ENCODE results near the gene SP1. TPM values are rescaled to one million over a fixed set of nuclear protein-coding genes. Genes with fewer than 3 reads are reported as not detected.

Gene SP1
- total RNA-seq, 4 donors from 2014 or later = 68.0 to 80.5 (median 74.0) TPM

DNA sequence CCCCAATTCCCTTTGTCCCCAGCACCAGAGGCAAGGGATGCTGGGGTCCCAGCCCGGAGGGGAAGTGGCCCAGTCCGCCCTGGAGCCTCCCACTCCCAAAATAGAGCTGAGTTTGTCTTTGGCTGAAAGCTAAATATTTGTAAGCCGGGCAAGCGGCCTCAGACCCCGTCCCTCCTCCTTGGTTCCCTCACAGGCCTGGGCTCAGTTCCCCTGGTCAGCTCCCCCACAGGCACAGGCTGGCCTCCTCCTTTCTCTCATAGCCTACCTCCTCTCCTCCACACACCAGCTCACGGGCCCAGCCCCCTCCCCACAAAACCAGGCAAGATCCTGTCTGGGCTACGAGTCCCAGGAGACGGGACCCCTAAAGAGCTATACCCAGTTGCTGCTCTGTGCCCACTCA lies 45.2 kb upstream of the SP1 start:
- TF ChIP-seq POLR2AphosphoS5 (IDR thresholded peaks at IDR 0.05) (no peak), POLR2A (IDR thresholded peaks at IDR 0.05) (no peak)
- TF ChIP-seq, protein P1, sequence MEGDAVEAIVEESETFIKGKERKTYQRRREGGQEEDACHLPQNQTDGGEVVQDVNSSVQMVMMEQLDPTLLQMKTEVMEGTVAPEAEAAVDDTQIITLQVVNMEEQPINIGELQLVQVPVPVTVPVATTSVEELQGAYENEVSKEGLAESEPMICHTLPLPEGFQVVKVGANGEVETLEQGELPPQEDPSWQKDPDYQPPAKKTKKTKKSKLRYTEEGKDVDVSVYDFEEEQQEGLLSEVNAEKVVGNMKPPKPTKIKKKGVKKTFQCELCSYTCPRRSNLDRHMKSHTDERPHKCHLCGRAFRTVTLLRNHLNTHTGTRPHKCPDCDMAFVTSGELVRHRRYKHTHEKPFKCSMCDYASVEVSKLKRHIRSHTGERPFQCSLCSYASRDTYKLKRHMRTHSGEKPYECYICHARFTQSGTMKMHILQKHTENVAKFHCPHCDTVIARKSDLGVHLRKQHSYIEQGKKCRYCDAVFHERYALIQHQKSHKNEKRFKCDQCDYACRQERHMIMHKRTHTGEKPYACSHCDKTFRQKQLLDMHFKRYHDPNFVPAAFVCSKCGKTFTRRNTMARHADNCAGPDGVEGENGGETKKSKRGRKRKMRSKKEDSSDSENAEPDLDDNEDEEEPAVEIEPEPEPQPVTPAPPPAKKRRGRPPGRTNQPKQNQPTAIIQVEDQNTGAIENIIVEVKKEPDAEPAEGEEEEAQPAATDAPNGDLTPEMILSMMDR (IDR thresholded peaks at IDR 0.05) = no peak

DNA sequence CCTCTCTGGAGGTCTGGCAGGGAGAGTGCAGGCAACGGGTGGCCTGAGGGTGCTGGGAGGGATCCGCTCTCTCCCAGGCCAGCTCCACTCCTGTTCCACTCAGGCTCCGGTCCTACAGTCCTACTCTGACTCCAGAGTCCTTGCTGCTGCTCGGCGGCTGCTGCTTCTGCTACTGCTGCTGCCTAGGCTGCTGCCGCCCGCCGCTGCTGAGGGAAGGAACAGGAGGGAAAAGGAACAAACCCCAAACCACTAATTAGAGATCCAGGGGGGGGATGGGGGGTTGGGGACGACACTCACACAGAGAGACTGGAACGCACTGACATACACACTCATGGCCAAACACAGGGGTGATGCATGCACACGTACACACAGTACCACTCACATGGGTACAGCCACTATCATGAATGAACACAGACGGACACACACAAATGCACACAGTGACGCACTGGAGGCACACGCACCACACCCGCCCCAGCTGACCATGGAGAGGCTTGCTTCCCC lies 43.7 kb upstream of the SP1 start, which contains the start of gene SP7:
TSS of gene SP7 (minus strand) at position 174 of the 501 bp plus-strand sequence. CDS start 708 bp downstream, outside the sequence.
- Histone ChIP-seq H3K36me3 (no peaks in the 10 kb centered on the region), H3K4me3 (no peak within 1 kb of the TSS), H3K27ac (no peak within 1 kb of the TSS), H3K4me1 (no peaks in the 10 kb centered on the region), H3K9me3 (no peaks in the 10 kb centered on the region), H3K27me3 (peaks cover 76% of the 10 kb centered on the region)
- 20 to 37% methylated on average over 1 to 2 of the region's 15 CpGs for WGBS, 2 donors (ENCODE audit: low coverage in 1 of 2)
- ATAC-seq = no peak
- TF ChIP-seq EP300 (IDR thresholded peaks at IDR 0.05) (no peak), POLR2AphosphoS5 (IDR thresholded peaks at IDR 0.05) (no peak), POLR2A (IDR thresholded peaks at IDR 0.05) (no peak)
- TF ChIP-seq, protein P1 (IDR thresholded peaks at IDR 0.05) = no peak

More for the DNA sequence above, 45.2 kb upstream of the SP1 start:
- H3K4me1 ChIP-seq = no peaks in the 10 kb centered on the region
- no peak for ATAC-seq
- peaks cover 85% of the 10 kb centered on the region for H3K27me3 ChIP-seq
- 83 to 87% methylated on average over 5 of the region's 8 CpGs for WGBS, 2 donors (ENCODE audit: low coverage in 1 of 2)
- no peaks in the 10 kb centered on the region for H3K9me3 ChIP-seq
- H3K4me3 ChIP-seq = no peak overlapping the region
- H3K36me3 ChIP-seq = no peaks in the 10 kb centered on the region
- H3K27ac ChIP-seq = no peak overlapping the region

DNA sequence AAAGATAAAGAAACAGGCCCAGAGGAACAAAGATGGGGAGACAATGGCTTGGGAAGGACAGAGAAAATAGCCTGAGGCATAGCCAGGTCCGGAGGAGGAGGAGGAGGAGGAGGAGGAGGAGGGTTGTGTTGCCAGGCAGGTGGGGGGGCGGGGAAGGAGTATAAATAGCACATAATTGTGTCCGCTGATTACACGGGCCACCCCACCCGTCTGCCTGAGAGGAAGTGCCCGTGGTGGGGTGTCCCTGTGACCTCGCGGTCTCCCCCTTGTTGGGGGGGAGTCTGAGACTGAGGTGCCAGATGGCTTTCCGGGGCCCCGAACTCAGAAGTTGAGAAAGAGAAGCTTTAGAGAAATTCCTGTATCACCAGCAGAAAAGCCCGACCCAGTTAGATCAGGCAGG lies 42.0 kb upstream of the SP1 start:
- no peaks in the 10 kb centered on the region for H3K4me1 ChIP-seq
- ATAC-seq = no peak
- H3K27ac ChIP-seq = no peak overlapping the region
- H3K9me3 ChIP-seq = no peaks in the 10 kb centered on the region
- no peaks in the 10 kb centered on the region for H3K36me3 ChIP-seq
- no peak overlapping the region for H3K4me3 ChIP-seq
- TF ChIP-seq POLR2A (IDR thresholded peaks at IDR 0.05) (no peak), EP300 (IDR thresholded peaks at IDR 0.05) (no peak), POLR2AphosphoS5 (IDR thresholded peaks at IDR 0.05) (no peak)
- TF ChIP-seq, protein P1 (IDR thresholded peaks at IDR 0.05) = no peak
- peaks cover 61% of the 10 kb centered on the region for H3K27me3 ChIP-seq
- 0 to 31% methylated on average over 1 to 10 of the region's 11 CpGs for WGBS, 2 donors (ENCODE audit: low coverage in 1 of 2)

DNA sequence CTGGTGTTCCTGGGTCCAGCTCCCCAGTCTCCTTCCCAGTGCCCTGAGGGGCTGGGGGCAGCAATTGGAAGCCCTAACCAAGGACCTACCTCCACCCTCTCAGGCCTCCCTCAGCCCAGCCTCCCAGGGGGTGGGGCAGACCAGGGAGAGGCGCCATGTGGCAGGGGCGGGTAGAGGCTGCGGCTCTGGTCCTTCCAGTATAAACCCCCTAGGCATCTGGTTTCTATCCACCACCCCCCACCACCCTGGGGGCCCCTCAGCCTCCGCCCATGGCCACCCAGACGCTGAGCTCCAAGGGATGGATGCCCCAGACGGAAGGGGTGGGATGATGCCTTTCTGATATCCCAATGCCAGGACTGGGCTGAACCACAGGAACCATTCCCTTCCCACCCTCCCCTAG lies 41.1 kb upstream of the SP1 start:
- Histone ChIP-seq H3K4me3 (no peak overlapping the region), H3K9me3 (no peaks in the 10 kb centered on the region)
- no CpG with 5 or more reads among the region's 6 CpGs for whole genome bisulfite sequencing, 2 donors (ENCODE audit: low coverage in 1 of 2)

DNA sequence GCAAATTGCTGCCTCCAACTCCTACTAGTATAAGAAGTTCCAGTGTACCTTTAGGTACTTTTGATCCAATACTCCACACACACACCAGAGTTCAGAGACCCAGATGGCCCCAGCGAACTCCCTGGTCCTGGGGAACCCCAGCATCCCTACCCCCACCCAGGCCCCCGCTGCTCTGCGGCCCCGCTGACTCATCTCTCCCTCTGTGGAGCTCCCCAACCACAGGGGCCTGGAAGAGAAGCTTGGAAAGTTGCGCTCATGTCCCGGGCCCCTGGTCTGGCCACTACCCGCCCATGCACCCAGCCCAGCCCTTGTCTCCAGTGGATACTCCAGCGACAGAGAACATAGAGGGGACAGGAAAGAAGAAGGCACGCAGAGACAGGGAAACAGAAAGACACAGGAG lies 39.6 kb upstream of the SP1 start:
- H3K4me1 ChIP-seq = peaks cover 0 to 15% (median 5%) of the 10 kb centered on the region in 3 donors
- no peak overlapping the region for H3K4me3 ChIP-seq
- no peak overlapping the region for H3K27ac ChIP-seq
- 86% methylated on average over 1 of the region's 9 CpGs; no CpG with 5 or more reads in 1 of the 2 donors for WGBS, 2 donors (ENCODE audit: low coverage in 1 of 2)
- H3K9me3 ChIP-seq = no peaks in the 10 kb centered on the region
- no peak for ATAC-seq
- TF ChIP-seq POLR2AphosphoS5 (IDR thresholded peaks at IDR 0.05) (no peak), POLR2A (IDR thresholded peaks at IDR 0.05) (no peak), EP300 (IDR thresholded peaks at IDR 0.05) (no peak)
- TF ChIP-seq, protein P1 (IDR thresholded peaks at IDR 0.05) = no peak
- H3K36me3 ChIP-seq = no peaks in the 10 kb centered on the region
- peaks cover 37% of the 10 kb centered on the region for H3K27me3 ChIP-seq

More for the DNA sequence above, 41.1 kb upstream of the SP1 start:
- H3K4me1 ChIP-seq = peaks cover 0 to under 1% (median 0%) of the 10 kb centered on the region in 3 donors
- peaks cover 52% of the 10 kb centered on the region for H3K27me3 ChIP-seq
- no peak overlapping the region for H3K27ac ChIP-seq
- H3K36me3 ChIP-seq = no peaks in the 10 kb centered on the region
- TF ChIP-seq POLR2AphosphoS5 (IDR thresholded peaks at IDR 0.05) (no peak), POLR2A (IDR thresholded peaks at IDR 0.05) (no peak), EP300 (IDR thresholded peaks at IDR 0.05) (no peak)
- TF ChIP-seq, protein P1 (IDR thresholded peaks at IDR 0.05) = no peak
- peak; percentile 19 for ATAC-seq
